ENCODE results near the gene HNF1B.

The HNF1B gene

GRCh38 chr17:37664214-37664613, 80.6 kb downstream of the HNF1B start:
- no peak for DNase-seq

- DNase-seq = no peak
Observed at GRCh38 chr17:37662353-37662752, 82.5 kb downstream of the HNF1B start.

GRCh38 chr17:37661400-37662014, 83.4 kb downstream of the HNF1B start:
- no peak for DNase-seq

GRCh38 chr17:37659925-37660324, 84.9 kb downstream of the HNF1B start:
- DNase-seq = no peak

- DNase-seq = no peak
Observed at GRCh38 chr17:37657202-37657601, 87.7 kb downstream of the HNF1B start.

- DNase-seq = no peak
Observed at GRCh38 chr17:37651849-37652248, 93.0 kb downstream of the HNF1B start.

- DNase-seq = no peak
Observed at GRCh38 chr17:37650419-37651003, 94.3 kb downstream of the HNF1B start.

GRCh38 chr17:37648555-37648954, 96.3 kb downstream of the HNF1B start:
- no peak for DNase-seq

GRCh38 chr17:37647856-37648255, 97.0 kb downstream of the HNF1B start:
- no peak for DNase-seq

GRCh38 chr17:37643869-37644268, 101.0 kb downstream of the HNF1B start:
- DNase-seq = no peak

- DNase-seq = peak; percentile 85 to 89
Observed at GRCh38 chr17:37643118-37643766, 101.6 kb downstream of the HNF1B start, which contains the start of gene DDX52. DDX52 (minus strand) TSS chr17:37643446; CDS start chr17:37643420, 26 bp downstream.

GRCh38 chr17:37642681-37643080, 102.2 kb downstream of the HNF1B start:
- no peak for DNase-seq

- DNase-seq = no peak
Observed at GRCh38 chr17:37640015-37640414, 104.8 kb downstream of the HNF1B start.

- no peak for DNase-seq
Observed at GRCh38 chr17:37637956-37638355, 106.9 kb downstream of the HNF1B start.
